ENCODE results near the gene SLC30A7. TPM values are rescaled to one million over a fixed set of nuclear protein-coding genes. Genes with fewer than 3 reads are reported as not detected.

Gene SLC30A7
- total RNA-seq, 2 experiments from 2014 or later: 32.4 to 32.6 TPM

- CTCF ChIA-PET: interaction anchor here (0.6 to 1.0 kb wide), 2 partner anchors 25 to 395 kb away, joined by 3 to 5 read pairs; no protein-coding TSS in a partner anchor
- H3K27ac Mint-ChIP-seq: no peak overlapping the region
- H3K27me3 Mint-ChIP-seq (ENCODE audit: low read depth): no peaks in the 10 kb centered on the region
- no peak for DNase-seq
- peaks cover 29% of the 10 kb centered on the region for H3K36me3 Mint-ChIP-seq (ENCODE audit: low read depth)
- peak overlapping the region; percentile 33 for H3K4me3 Mint-ChIP-seq
- peaks cover 25% of the 10 kb centered on the region for H3K4me1 Mint-ChIP-seq (ENCODE audit: low read depth)
- peaks cover 19% of the 10 kb centered on the region for H3K9me3 Mint-ChIP-seq
- intact Hi-C loops (cut with micrococcal nuclease): loop anchor here (2.0 to 10.0 kb wide), 2 partner anchors 59 to 629 kb away; partner anchors contain the start of gene RTCA
These were observed 2.2 kb upstream of the SLC30A7 start for GRCh38 chr1:100893718-100894117.

- Mint-ChIP-seq H3K36me3 (ENCODE audit: low read depth) (peaks cover 34% of the 10 kb centered on the region), H3K9me3 (peaks cover 14% of the 10 kb centered on the region), H3K4me3 (peak within 1 kb of the TSS; percentile 100), H3K27me3 (ENCODE audit: low read depth) (no peaks in the 10 kb centered on the region), H3K27ac (peak within 1 kb of the TSS; percentile 100), H3K4me1 (ENCODE audit: low read depth) (peaks cover 34% of the 10 kb centered on the region)
- CTCF ChIA-PET: interaction anchor here (1.0 to 1.3 kb wide), 4 partner anchors 9 to 394 kb away, joined by 3 to 5 read pairs (median 3); no protein-coding TSS in a partner anchor
- DNase-seq: peak; percentile 80
- intact Hi-C loops (cut with micrococcal nuclease): loop anchor here (1.0 to 10.0 kb wide), 8 partner anchors 58 to 1086 kb away; partner anchors contain the start of genes DPH5 and RTCA
These were observed 1.0 kb upstream of the SLC30A7 start, which contains the start of gene EXTL2 for GRCh38 chr1:100894603-100895539. EXTL2 (minus strand) TSS chr1:100894842; CDS start chr1:100888757, 6,085 bp downstream.

DNA sequence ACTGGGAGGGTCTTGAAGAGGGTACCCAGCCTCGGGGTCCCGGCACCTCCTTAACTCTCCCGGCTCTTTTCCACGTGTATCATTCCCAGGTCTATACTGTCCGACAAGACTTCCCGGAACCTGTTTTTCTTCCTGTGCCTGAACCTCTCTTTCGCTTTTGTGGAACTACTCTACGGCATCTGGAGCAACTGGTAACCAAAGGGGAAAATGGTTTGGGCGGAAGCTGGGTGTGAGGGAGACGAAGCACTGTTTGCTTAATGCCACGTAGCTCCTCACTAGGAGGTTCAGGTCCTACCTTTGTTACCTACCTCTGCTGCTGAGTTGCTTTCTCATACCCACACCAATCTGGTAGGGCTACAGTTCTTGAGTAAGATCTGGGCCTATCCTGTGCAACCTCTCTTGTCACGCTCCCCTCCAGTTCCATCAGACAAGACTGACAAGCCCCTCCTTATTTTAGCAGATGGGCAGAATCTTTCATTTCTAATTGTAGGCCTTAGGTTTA lies 642 bp downstream of the SLC30A7 start:
- Mint-ChIP-seq H3K27ac (peak overlapping the region; percentile 100), H3K36me3 (ENCODE audit: low read depth) (peaks cover 31% of the 10 kb centered on the region), H3K27me3 (ENCODE audit: low read depth) (no peaks in the 10 kb centered on the region), H3K9me3 (no peaks in the 10 kb centered on the region), H3K4me1 (ENCODE audit: low read depth) (peaks cover 44% of the 10 kb centered on the region), H3K4me3 (peak overlapping the region; percentile 100)
- intact Hi-C loops (cut with micrococcal nuclease): loop anchor here (1.0 to 10.0 kb wide), 11 partner anchors 25 to 764 kb away; partner anchors contain the start of genes RTCA, SASS6 and TRMT13
- CTCF ChIA-PET: interaction anchor here (0.6 to 1.4 kb wide), 4 partner anchors 12 to 413 kb away, joined by 3 to 4 read pairs (median 3); no protein-coding TSS in a partner anchor
- DNase-seq: peak; percentile 80

- peaks cover 64% of the 10 kb centered on the region for H3K4me1 Mint-ChIP-seq (ENCODE audit: low read depth)
- no peaks in the 10 kb centered on the region for H3K27me3 Mint-ChIP-seq (ENCODE audit: low read depth)
- CTCF ChIA-PET: interaction anchor here (0.7 kb wide), 1 partner anchor 357 kb away, joined by 3 read pairs; no protein-coding TSS in a partner anchor
These were observed 6.5 kb downstream of the SLC30A7 start for GRCh38 chr1:100902365-100902764.

GRCh38 chr1:100903777-100904176 lies 7.9 kb downstream of the SLC30A7 start:
- Mint-ChIP-seq H3K4me3 (no peak overlapping the region), H3K27me3 (ENCODE audit: low read depth) (no peaks in the 10 kb centered on the region), H3K9me3 (peaks cover 4% of the 10 kb centered on the region), H3K36me3 (ENCODE audit: low read depth) (peaks cover 54% of the 10 kb centered on the region), H3K27ac (no peak overlapping the region), H3K4me1 (ENCODE audit: low read depth) (peaks cover 67% of the 10 kb centered on the region)
- intact Hi-C loops (cut with micrococcal nuclease): no loop called here
- CTCF ChIA-PET: interaction anchor here (0.5 to 0.7 kb wide), 4 partner anchors 26 to 532 kb away, joined by 3 to 12 read pairs (median 3); no protein-coding TSS in a partner anchor
- no peak for DNase-seq

More at GRCh38 chr1:100902365-100902764, 6.5 kb downstream of the SLC30A7 start:
- DNase-seq: no peak
- no peak overlapping the region for H3K4me3 Mint-ChIP-seq
- peaks cover 4% of the 10 kb centered on the region for H3K9me3 Mint-ChIP-seq
- peaks cover 51% of the 10 kb centered on the region for H3K36me3 Mint-ChIP-seq (ENCODE audit: low read depth)
- intact Hi-C loops (cut with micrococcal nuclease): no loop called here
- H3K27ac Mint-ChIP-seq: no peak overlapping the region

- CTCF ChIA-PET: interaction anchor here (0.6 to 0.7 kb wide), 3 partner anchors 46 to 533 kb away, joined by 3 to 12 read pairs (median 3); no protein-coding TSS in a partner anchor
- H3K4me3 Mint-ChIP-seq: no peak overlapping the region
- H3K27ac Mint-ChIP-seq: no peak overlapping the region
- DNase-seq: no peak
- H3K9me3 Mint-ChIP-seq: peaks cover 4% of the 10 kb centered on the region
- peaks cover 50% of the 10 kb centered on the region for H3K36me3 Mint-ChIP-seq (ENCODE audit: low read depth)
- intact Hi-C loops (cut with micrococcal nuclease): no loop called here
- H3K27me3 Mint-ChIP-seq (ENCODE audit: low read depth): no peaks in the 10 kb centered on the region
- H3K4me1 Mint-ChIP-seq (ENCODE audit: low read depth): peaks cover 64% of the 10 kb centered on the region
These were observed 8.6 kb downstream of the SLC30A7 start for GRCh38 chr1:100904528-100904927.

DNA sequence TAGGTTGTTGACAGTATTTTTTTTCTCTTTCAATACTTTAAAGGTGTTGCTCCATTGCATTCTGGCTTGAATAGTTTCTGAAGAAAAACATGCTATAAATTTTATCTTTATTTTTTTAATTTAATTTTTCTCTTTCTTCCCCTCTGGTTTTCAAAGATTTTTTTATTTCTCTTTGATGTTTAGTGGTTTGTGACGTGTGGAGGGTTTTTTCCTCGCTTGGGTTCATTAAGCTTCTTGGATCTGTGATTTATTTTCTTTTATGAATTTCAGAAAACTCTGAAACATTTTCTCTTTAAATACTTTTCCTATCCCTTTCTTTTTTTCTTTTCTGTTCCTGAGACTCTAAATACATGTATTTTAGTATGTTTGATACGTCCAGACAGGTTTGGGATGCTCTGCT lies 9.3 kb downstream of the SLC30A7 start:
- H3K4me3 Mint-ChIP-seq: no peak overlapping the region
- no peaks in the 10 kb centered on the region for H3K27me3 Mint-ChIP-seq (ENCODE audit: low read depth)
- H3K9me3 Mint-ChIP-seq: peaks cover 4% of the 10 kb centered on the region
- intact Hi-C loops (cut with micrococcal nuclease): no loop called here
- peaks cover 59% of the 10 kb centered on the region for H3K4me1 Mint-ChIP-seq (ENCODE audit: low read depth)
- DNase-seq: no peak
- H3K36me3 Mint-ChIP-seq (ENCODE audit: low read depth): peaks cover 48% of the 10 kb centered on the region
- CTCF ChIA-PET: no interaction called here
- H3K27ac Mint-ChIP-seq: no peak overlapping the region

GRCh38 chr1:100907887-100908286 lies 12.0 kb downstream of the SLC30A7 start:
- H3K27ac Mint-ChIP-seq: no peak overlapping the region
- CTCF ChIA-PET: interaction anchor here (1.2 to 1.5 kb wide), 3 partner anchors 13 to 402 kb away, joined by 3 to 6 read pairs (median 4); partner anchors contain the start of gene EXTL2
- H3K36me3 Mint-ChIP-seq (ENCODE audit: low read depth): peaks cover 49% of the 10 kb centered on the region
- no peak for DNase-seq
- H3K9me3 Mint-ChIP-seq: peaks cover 4% of the 10 kb centered on the region
- intact Hi-C loops (cut with micrococcal nuclease): no loop called here
- no peak overlapping the region for H3K4me3 Mint-ChIP-seq
- H3K27me3 Mint-ChIP-seq (ENCODE audit: low read depth): no peaks in the 10 kb centered on the region
- H3K4me1 Mint-ChIP-seq (ENCODE audit: low read depth): peaks cover 46% of the 10 kb centered on the region

GRCh38 chr1:100909018-100909417 lies 13.1 kb downstream of the SLC30A7 start:
- CTCF ChIA-PET: interaction anchor here (0.7 to 1.7 kb wide), 11 partner anchors 10 to 449 kb away, joined by 3 to 6 read pairs (median 4); partner anchors contain the start of gene EXTL2
- H3K27ac Mint-ChIP-seq: no peak overlapping the region
- no peaks in the 10 kb centered on the region for H3K27me3 Mint-ChIP-seq (ENCODE audit: low read depth)
- peaks cover 54% of the 10 kb centered on the region for H3K36me3 Mint-ChIP-seq (ENCODE audit: low read depth)
- intact Hi-C loops (cut with micrococcal nuclease): loop anchor here (1.0 kb wide), 1 partner anchor 11 kb away; no protein-coding TSS in a partner anchor
- H3K4me3 Mint-ChIP-seq: no peak overlapping the region
- no peak for DNase-seq
- H3K4me1 Mint-ChIP-seq (ENCODE audit: low read depth): peaks cover 46% of the 10 kb centered on the region
- peaks cover 4% of the 10 kb centered on the region for H3K9me3 Mint-ChIP-seq

DNA sequence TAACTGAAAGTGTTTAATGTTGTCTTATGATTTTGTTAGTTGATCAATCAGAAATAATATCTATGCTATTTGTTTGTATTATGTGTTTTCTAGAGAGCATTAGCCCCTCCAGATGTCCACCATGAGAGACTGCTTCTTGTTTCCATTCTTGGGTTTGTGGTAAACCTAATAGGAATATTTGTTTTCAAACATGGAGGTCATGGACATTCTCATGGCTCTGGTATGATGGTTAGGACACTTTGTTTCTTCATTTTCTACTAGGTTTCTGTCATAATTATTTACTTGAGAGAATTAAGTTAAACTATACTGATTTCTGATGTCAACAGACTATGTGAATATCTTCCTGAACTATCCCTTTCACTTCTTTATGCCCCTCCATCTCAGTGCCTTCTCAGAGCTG lies 16.1 kb downstream of the SLC30A7 start:
- DNase-seq: no peak
- no peak overlapping the region for H3K27ac Mint-ChIP-seq
- CTCF ChIA-PET: interaction anchor here (1.0 kb wide), 1 partner anchor 374 kb away, joined by 3 read pairs; no protein-coding TSS in a partner anchor
- H3K9me3 Mint-ChIP-seq: no peaks in the 10 kb centered on the region
- peaks cover 28% of the 10 kb centered on the region for H3K4me1 Mint-ChIP-seq (ENCODE audit: low read depth)
- intact Hi-C loops (cut with micrococcal nuclease): no loop called here
- H3K4me3 Mint-ChIP-seq: no peak overlapping the region
- H3K27me3 Mint-ChIP-seq (ENCODE audit: low read depth): no peaks in the 10 kb centered on the region
- H3K36me3 Mint-ChIP-seq (ENCODE audit: low read depth): peaks cover 45% of the 10 kb centered on the region

DNA sequence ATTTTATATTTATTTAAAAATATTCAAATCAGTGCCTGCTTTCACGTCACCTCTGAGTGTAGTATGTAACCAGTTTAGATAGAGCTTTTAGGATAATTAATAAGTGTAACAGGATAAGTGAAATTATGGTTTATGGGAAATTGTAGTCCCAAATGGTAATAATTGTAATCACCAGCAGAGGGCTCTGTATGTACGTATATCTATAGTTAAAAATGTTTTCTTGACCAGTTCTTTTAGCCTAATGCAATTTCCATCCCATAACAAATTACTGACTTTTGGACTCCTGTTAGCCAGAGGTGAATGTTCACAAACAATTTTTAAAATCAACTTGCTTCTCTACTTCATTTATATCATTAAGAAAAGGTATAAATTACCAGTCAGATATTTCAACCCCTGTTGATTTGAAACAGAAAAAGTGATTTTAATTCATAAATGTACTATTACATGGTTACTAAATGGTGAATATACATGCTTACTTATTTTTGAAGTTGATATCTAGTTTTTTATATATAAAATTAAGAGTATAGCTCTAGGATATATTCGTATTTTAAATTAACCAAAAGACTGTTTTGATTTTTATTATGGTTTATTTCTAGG lies 25.3 kb downstream of the SLC30A7 start:
- H3K27me3 Mint-ChIP-seq (ENCODE audit: low read depth): no peaks in the 10 kb centered on the region
- CTCF ChIA-PET: interaction anchor here (0.6 to 5.6 kb wide), 13 partner anchors 13 to 1111 kb away, joined by 3 to 38 read pairs (median 4); partner anchors contain the start of genes S1PR1 and SLC30A7
- DNase-seq: no peak
- no peak overlapping the region for H3K4me3 Mint-ChIP-seq
- peak overlapping the region; percentile 39 for H3K27ac Mint-ChIP-seq
- peaks cover 16% of the 10 kb centered on the region for H3K4me1 Mint-ChIP-seq (ENCODE audit: low read depth)
- intact Hi-C loops (cut with micrococcal nuclease): loop anchor here (1.0 to 2.0 kb wide), 8 partner anchors 25 to 646 kb away; partner anchors contain the start of gene SLC30A7
- peaks cover 8% of the 10 kb centered on the region for H3K9me3 Mint-ChIP-seq
- peaks cover 24% of the 10 kb centered on the region for H3K36me3 Mint-ChIP-seq (ENCODE audit: low read depth)
